HT1080 (cell line): Measurements from ENCODE around the gene TF. TPM values are rescaled to one million over a fixed set of nuclear protein-coding genes. Genes with fewer than 3 reads are reported as not detected.

ENCODE experiments used
- DNase-seq: peaks from one replicate; pipeline ENCODE4 v3.0.0-alpha.2; 2015; ENCODE audit warnings: low read depth
- total RNA-seq: library from RNA; depleted of rRNA; stranded (reverse); fragments of >200 nt; shearing (Covaris generic); gene quantifications from 2 replicates; pipeline ENCODE4 v1.2.3, GENCODE V29; 2014

Gene TF
- total RNA-seq, 1 experiment from 2014 or later = 0.90 TPM

GRCh38 chr3:133746712-133747066 lies 496 bp downstream of the TF start:
- no peak for DNase-seq

GRCh38 chr3:133747373-133747772 lies 1.2 kb downstream of the TF start:
- no peak for DNase-seq

GRCh38 chr3:133747907-133748639 lies 1.9 kb downstream of the TF start:
- DNase-seq = no peak

- no peak for DNase-seq
Observed at GRCh38 chr3:133749427-133750258, 3.5 kb downstream of the TF start.

GRCh38 chr3:133750259-133750656 lies 4.1 kb downstream of the TF start:
- no peak for DNase-seq

- no peak for DNase-seq
Observed at GRCh38 chr3:133753107-133753778, 7.0 kb downstream of the TF start.

GRCh38 chr3:133753779-133754164 lies 7.6 kb downstream of the TF start:
- no peak for DNase-seq

- DNase-seq = no peak
Observed at GRCh38 chr3:133754455-133754854, 8.3 kb downstream of the TF start.

- no peak for DNase-seq
Observed at GRCh38 chr3:133754973-133755828, 9.0 kb downstream of the TF start.

- DNase-seq = no peak
Observed at GRCh38 chr3:133756716-133757694, 10.8 kb downstream of the TF start.

GRCh38 chr3:133757701-133758567 lies 11.7 kb downstream of the TF start:
- no peak for DNase-seq

GRCh38 chr3:133758568-133758928 lies 12.4 kb downstream of the TF start:
- no peak for DNase-seq

GRCh38 chr3:133758964-133759739 lies 13.0 kb downstream of the TF start:
- DNase-seq = no peak

- no peak for DNase-seq
Observed at GRCh38 chr3:133759740-133760305, 13.6 kb downstream of the TF start.

- DNase-seq = no peak
Observed at GRCh38 chr3:133760916-133761315, 14.7 kb downstream of the TF start.

- DNase-seq = no peak
Observed at GRCh38 chr3:133761605-133762484, 15.7 kb downstream of the TF start.

GRCh38 chr3:133762539-133762938 lies 16.3 kb downstream of the TF start:
- DNase-seq = no peak
